Measurements from ENCODE around the gene ILF3.

Gene ILF3

GRCh38 chr19:10713317-10713716 is 59.2 kb downstream of the ILF3 start:
- no peak for TF ChIP-seq CTCF (IDR thresholded peaks at IDR 0.05; ENCODE audit: low read depth, low read length)

DNA sequence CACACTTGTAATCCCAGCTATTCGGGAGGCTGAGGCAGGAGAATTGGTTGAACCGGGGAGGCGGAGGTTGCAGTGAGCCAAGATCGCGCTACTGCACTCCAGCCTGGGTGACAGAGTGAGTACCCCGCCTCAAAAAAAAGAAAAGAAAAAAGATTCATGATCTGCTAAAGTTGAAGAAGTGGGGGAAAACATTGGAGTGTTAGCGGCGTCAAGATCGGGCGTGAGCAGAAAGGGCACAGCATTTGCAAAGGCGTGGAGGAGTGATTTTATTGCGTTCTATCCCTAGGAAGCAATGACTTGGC is 62.9 kb downstream of the ILF3 start:
- no peak for TF ChIP-seq CTCF (IDR thresholded peaks at IDR 0.05; ENCODE audit: low read depth, low read length)
- H3K4me3 ChIP-seq (ENCODE audit: low read depth, low read length), result 0 out of 2 replicates have a peak overlapping the region, but pooled peaks have one; percentile 23

More at GRCh38 chr19:10713317-10713716, 59.2 kb downstream of the ILF3 start:
- H3K4me3 ChIP-seq (ENCODE audit: low read depth, low read length), result no peak overlapping the region

GRCh38 chr19:10717356-10718204 is 63.4 kb downstream of the ILF3 start, which contains the start of gene DNM2:
Gene DNM2, plus strand, starts transcription at chr19:10718079. Its CDS starts 164 bp downstream, at chr19:10718243.
- TF ChIP-seq CTCF (IDR thresholded peaks at IDR 0.05; ENCODE audit: low read depth, low read length), result peak; percentile 53
- H3K4me3 ChIP-seq (ENCODE audit: low read depth, low read length), result peak within 1 kb of the TSS; percentile 86

GRCh38 chr19:10718205-10719196 is 64.4 kb downstream of the ILF3 start:
- peak overlapping the region; percentile 86 for H3K4me3 ChIP-seq (ENCODE audit: low read depth, low read length)

DNA sequence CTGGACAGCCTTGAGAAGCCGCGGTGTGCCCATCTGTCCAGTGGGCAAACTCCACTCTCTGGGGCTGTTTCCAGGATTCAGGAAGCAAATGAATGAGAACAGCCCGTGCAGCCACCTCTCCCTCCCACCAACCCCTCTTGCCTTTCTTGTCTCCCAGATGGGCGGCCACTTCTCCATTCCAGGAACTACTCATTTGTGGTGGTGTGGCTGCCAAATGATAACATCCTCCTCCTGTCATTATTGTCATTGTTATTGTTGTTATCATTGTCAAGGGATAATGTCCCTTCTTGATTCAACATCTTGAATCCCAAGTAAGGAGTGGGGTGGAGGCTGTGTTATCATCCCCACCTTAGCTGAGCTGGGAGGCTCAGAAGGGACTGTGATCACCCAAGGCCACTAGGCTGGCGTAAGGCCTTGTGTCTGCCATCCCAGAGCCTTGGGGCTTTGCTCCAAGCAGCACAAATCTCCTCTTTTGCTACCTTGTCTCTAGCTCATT is 65.4 kb downstream of the ILF3 start:
- peak overlapping the region; percentile 86 for H3K4me3 ChIP-seq (ENCODE audit: low read depth, low read length)
- TF ChIP-seq CTCF (IDR thresholded peaks at IDR 0.05; ENCODE audit: low read depth, low read length), result no peak

More at GRCh38 chr19:10718205-10719196, 64.4 kb downstream of the ILF3 start:
- TF ChIP-seq CTCF (IDR thresholded peaks at IDR 0.05; ENCODE audit: low read depth, low read length), result no peak

- no peak for TF ChIP-seq CTCF (IDR thresholded peaks at IDR 0.05; ENCODE audit: low read depth, low read length)
- no peak overlapping the region for H3K4me3 ChIP-seq (ENCODE audit: low read depth, low read length)
Measured at GRCh38 chr19:10720607-10721125, 66.5 kb downstream of the ILF3 start.

Data from WI38 (cell line).